Measurements from ENCODE around the gene IGFL3. TPM values are rescaled to one million over a fixed set of nuclear protein-coding genes. Genes with fewer than 3 reads are reported as not detected.
"Not testable (repeated sequence)": the region's sequence is repeated elsewhere in the genome, so short reads cannot be mapped to it uniquely, and the experiment has no call there.

IGFL3 gene
- total RNA-seq, 1 donor from 2014 or later, result not detected

- Mint-ChIP-seq H3K4me1 (ENCODE audit: low read depth, unreplicated experiment) (no peaks in the 10 kb centered on the region), H3K4me3 (ENCODE audit: unreplicated experiment) (no peak overlapping the region), H3K36me3 (ENCODE audit: unreplicated experiment) (peaks cover 23% of the 10 kb centered on the region), H3K9me3 (ENCODE audit: unreplicated experiment) (peaks cover 6% of the 10 kb centered on the region), H3K27ac (ENCODE audit: unreplicated experiment) (no peak overlapping the region), H3K27me3 (ENCODE audit: unreplicated experiment) (no peaks in the 10 kb centered on the region)
- TF ChIP-seq CTCF (IDR thresholded peaks at IDR 0.05; ENCODE audit: partially characterized antibody, unreplicated experiment), result no peak
- DNase-seq, result no peak
Observed at GRCh38 chr19:46082728-46083050, 41.8 kb downstream of the IGFL3 start.

- Mint-ChIP-seq H3K27me3 (ENCODE audit: unreplicated experiment) (no peaks in the 10 kb centered on the region), H3K27ac (ENCODE audit: unreplicated experiment) (no peak overlapping the region), H3K9me3 (ENCODE audit: unreplicated experiment) (peaks cover 6% of the 10 kb centered on the region), H3K4me1 (ENCODE audit: low read depth, unreplicated experiment) (no peaks in the 10 kb centered on the region), H3K36me3 (ENCODE audit: unreplicated experiment) (peaks cover 21% of the 10 kb centered on the region), H3K4me3 (ENCODE audit: unreplicated experiment) (no peak overlapping the region)
- DNase-seq, result no peak
- TF ChIP-seq CTCF (IDR thresholded peaks at IDR 0.05; ENCODE audit: partially characterized antibody, unreplicated experiment), result peak; percentile 66
Observed at GRCh38 chr19:46081928-46082727, 42.4 kb downstream of the IGFL3 start.

- Mint-ChIP-seq H3K27ac (ENCODE audit: unreplicated experiment) (no peak overlapping the region), H3K9me3 (ENCODE audit: unreplicated experiment) (peaks cover 6% of the 10 kb centered on the region), H3K4me3 (ENCODE audit: unreplicated experiment) (no peak overlapping the region), H3K36me3 (ENCODE audit: unreplicated experiment) (peaks cover 10% of the 10 kb centered on the region), H3K4me1 (ENCODE audit: low read depth, unreplicated experiment) (no peaks in the 10 kb centered on the region), H3K27me3 (ENCODE audit: unreplicated experiment) (no peaks in the 10 kb centered on the region)
- TF ChIP-seq CTCF (IDR thresholded peaks at IDR 0.05; ENCODE audit: partially characterized antibody, unreplicated experiment), result no peak
- no peak for DNase-seq
Observed at GRCh38 chr19:46080561-46080960, 43.9 kb downstream of the IGFL3 start.

GRCh38 chr19:46079576-46079975 lies 44.9 kb downstream of the IGFL3 start:
- H3K27me3 Mint-ChIP-seq (ENCODE audit: unreplicated experiment), result no peaks in the 10 kb centered on the region
- no peak overlapping the region for H3K27ac Mint-ChIP-seq (ENCODE audit: unreplicated experiment)
- no peak for TF ChIP-seq CTCF (IDR thresholded peaks at IDR 0.05; ENCODE audit: partially characterized antibody, unreplicated experiment)
- H3K9me3 Mint-ChIP-seq (ENCODE audit: unreplicated experiment), result peaks cover 6% of the 10 kb centered on the region
- H3K36me3 Mint-ChIP-seq (ENCODE audit: unreplicated experiment), result peaks cover 2% of the 10 kb centered on the region
- H3K4me3 Mint-ChIP-seq (ENCODE audit: unreplicated experiment), result no peak overlapping the region
- no peak for DNase-seq
- no peaks in the 10 kb centered on the region for H3K4me1 Mint-ChIP-seq (ENCODE audit: low read depth, unreplicated experiment)

- not testable (repeated sequence) for H3K27me3 Mint-ChIP-seq (ENCODE audit: unreplicated experiment); H3K9me3 Mint-ChIP-seq (ENCODE audit: unreplicated experiment); H3K27ac Mint-ChIP-seq (ENCODE audit: unreplicated experiment); H3K4me1 Mint-ChIP-seq (ENCODE audit: low read depth, unreplicated experiment); H3K36me3 Mint-ChIP-seq (ENCODE audit: unreplicated experiment); H3K4me3 Mint-ChIP-seq (ENCODE audit: unreplicated experiment)
- DNase-seq, result peak; percentile 51
- TF ChIP-seq CTCF (IDR thresholded peaks at IDR 0.05; ENCODE audit: partially characterized antibody, unreplicated experiment), result peak; percentile 61
Observed at GRCh38 chr19:46078573-46079332, 45.7 kb downstream of the IGFL3 start.
